ENCODE measurements around the gene RRBP1.

RRBP1 gene

GRCh38 chr20:17666481-17666880 lies 15.6 kb downstream of the RRBP1 start:
- peaks cover 53% of the 10 kb centered on the region for H3K36me3 Mint-ChIP-seq (ENCODE audit: low read depth)
- H3K4me1 Mint-ChIP-seq = peaks cover 54% of the 10 kb centered on the region
- H3K4me3 Mint-ChIP-seq = no peak overlapping the region
- H3K27ac Mint-ChIP-seq = peak overlapping the region in 1 of 3 experiments; percentile 20
- H3K27me3 Mint-ChIP-seq (ENCODE audit: low read depth) = no peaks in the 10 kb centered on the region
- no peak for TF ChIP-seq CTCF (IDR thresholded peaks at IDR 0.05; ENCODE audit: unreplicated experiment in 3 of 3)
- H3K9me3 Mint-ChIP-seq = no peaks in the 10 kb centered on the region

- H3K4me3 Mint-ChIP-seq = no peak overlapping the region
- H3K27ac Mint-ChIP-seq = peak overlapping the region in 1 of 3 experiments; percentile 20
- no peak for TF ChIP-seq CTCF (IDR thresholded peaks at IDR 0.05; ENCODE audit: unreplicated experiment in 3 of 3)
- H3K36me3 Mint-ChIP-seq (ENCODE audit: low read depth) = peaks cover 53% of the 10 kb centered on the region
- H3K4me1 Mint-ChIP-seq = peaks cover 61% of the 10 kb centered on the region
- no peaks in the 10 kb centered on the region for H3K27me3 Mint-ChIP-seq (ENCODE audit: low read depth)
- H3K9me3 Mint-ChIP-seq = no peaks in the 10 kb centered on the region
Observed at GRCh38 chr20:17665756-17666155, 16.3 kb downstream of the RRBP1 start.

- H3K4me1 Mint-ChIP-seq = peaks cover 64% of the 10 kb centered on the region
- H3K36me3 Mint-ChIP-seq (ENCODE audit: low read depth) = peaks cover 53% of the 10 kb centered on the region
- no peaks in the 10 kb centered on the region for H3K27me3 Mint-ChIP-seq (ENCODE audit: low read depth)
- H3K27ac Mint-ChIP-seq = peak overlapping the region; percentile 77 to 82 (median 77)
- no peak overlapping the region for H3K4me3 Mint-ChIP-seq
- no peaks in the 10 kb centered on the region for H3K9me3 Mint-ChIP-seq
- TF ChIP-seq CTCF (IDR thresholded peaks at IDR 0.05; ENCODE audit: unreplicated experiment in 3 of 3) = no peak
Observed at GRCh38 chr20:17664025-17664633, 17.9 kb downstream of the RRBP1 start.

GRCh38 chr20:17663486-17663885 lies 18.6 kb downstream of the RRBP1 start:
- H3K4me3 Mint-ChIP-seq = no peak overlapping the region
- H3K36me3 Mint-ChIP-seq (ENCODE audit: low read depth) = peaks cover 51% of the 10 kb centered on the region
- peak overlapping the region; percentile 77 to 82 (median 77) for H3K27ac Mint-ChIP-seq
- no peak for TF ChIP-seq CTCF (IDR thresholded peaks at IDR 0.05; ENCODE audit: unreplicated experiment in 3 of 3)
- no peaks in the 10 kb centered on the region for H3K9me3 Mint-ChIP-seq
- H3K4me1 Mint-ChIP-seq = peaks cover 64% of the 10 kb centered on the region
- no peaks in the 10 kb centered on the region for H3K27me3 Mint-ChIP-seq (ENCODE audit: low read depth)

GRCh38 chr20:17663040-17663399 lies 19.0 kb downstream of the RRBP1 start:
- Mint-ChIP-seq H3K9me3 (no peaks in the 10 kb centered on the region), H3K27ac (peak overlapping the region; percentile 77 to 82 (median 77)), H3K4me1 (peaks cover 67% of the 10 kb centered on the region), H3K4me3 (no peak overlapping the region), H3K27me3 (ENCODE audit: low read depth) (no peaks in the 10 kb centered on the region), H3K36me3 (ENCODE audit: low read depth) (peaks cover 51% of the 10 kb centered on the region)
- TF ChIP-seq CTCF (IDR thresholded peaks at IDR 0.05; ENCODE audit: unreplicated experiment in 3 of 3) = no peak

- Mint-ChIP-seq H3K4me1 (peaks cover 70% of the 10 kb centered on the region), H3K27me3 (ENCODE audit: low read depth) (no peaks in the 10 kb centered on the region), H3K4me3 (no peak overlapping the region), H3K9me3 (no peaks in the 10 kb centered on the region), H3K27ac (peak overlapping the region; percentile 58 to 81 (median 75)), H3K36me3 (ENCODE audit: low read depth) (peaks cover 54% of the 10 kb centered on the region)
- TF ChIP-seq CTCF (IDR thresholded peaks at IDR 0.05; ENCODE audit: unreplicated experiment in 3 of 3) = no peak
Observed at GRCh38 chr20:17662333-17663039, 19.6 kb downstream of the RRBP1 start.
